GM10266 (cell line): ENCODE data around the gene SLIT3.

ENCODE experiments used
- DNase-seq: peaks from one replicate; pipeline ENCODE4 v3.0.0; 2012; ENCODE audit errors: extremely low spot score
- CTCF ChIP-seq: IDR thresholded peaks from 2 replicates; pipeline ENCODE4 v1.5.1; 2012; ENCODE audit warnings: mild to moderate bottlenecking, low read depth; ENCODE audit not compliant: control insufficient read depth, insufficient read depth; ENCODE audit errors: missing control alignments

SLIT3 gene

GRCh38 chr5:169280286-169280685 lies 20.7 kb downstream of the SLIT3 start:
- no peak for TF ChIP-seq CTCF
- DNase-seq: no peak

- no peak for DNase-seq
- TF ChIP-seq CTCF: no peak
These were observed 21.8 kb downstream of the SLIT3 start for GRCh38 chr5:169279125-169279524.

- TF ChIP-seq CTCF: no peak
- no peak for DNase-seq
These were observed 27.1 kb downstream of the SLIT3 start for GRCh38 chr5:169273881-169274280.

- DNase-seq: no peak
- TF ChIP-seq CTCF: no peak
These were observed 27.5 kb downstream of the SLIT3 start for GRCh38 chr5:169273451-169273850.

GRCh38 chr5:169272731-169273427 lies 28.1 kb downstream of the SLIT3 start:
- no peak for DNase-seq
- TF ChIP-seq CTCF: no peak

GRCh38 chr5:169272111-169272510 lies 28.8 kb downstream of the SLIT3 start:
- no peak for TF ChIP-seq CTCF
- DNase-seq: no peak

GRCh38 chr5:169270827-169271226 lies 30.1 kb downstream of the SLIT3 start:
- no peak for DNase-seq
- TF ChIP-seq CTCF: no peak
